ENCODE measurements around the gene RIPK3.

Gene RIPK3

GRCh38 chr14:24368212-24368561, 28.4 kb upstream of the RIPK3 start:
- Histone ChIP-seq H3K4me1 (ENCODE audit: control insufficient read depth, insufficient read depth, low read length) (peaks cover 5% of the 10 kb centered on the region), H3K9ac (ENCODE audit: low read depth, low read length) (peak overlapping the region; percentile 47), H3K36me3 (ENCODE audit: control insufficient read depth, insufficient read depth, low read length) (peaks cover 6% of the 10 kb centered on the region), H3K27me3 (ENCODE audit: control insufficient read depth, insufficient read depth, low read length) (no peaks in the 10 kb centered on the region), H3K4me3 (ENCODE audit: low read depth, low read length) (peak overlapping the region; percentile 74), H3K9me3 (ENCODE audit: control insufficient read depth, insufficient read depth, low read length) (no peaks in the 10 kb centered on the region)

GRCh38 chr14:24367514-24368211, 27.9 kb upstream of the RIPK3 start, which contains the start of gene NFATC4:
NFATC4 (plus strand) TSS chr14:24368184; CDS start chr14:24368341, 157 bp downstream.
- Histone ChIP-seq H3K4me3 (ENCODE audit: low read depth, low read length) (peak within 1 kb of the TSS; percentile 79), H3K36me3 (ENCODE audit: control insufficient read depth, insufficient read depth, low read length) (peaks cover 3% of the 10 kb centered on the region), H3K9ac (ENCODE audit: low read depth, low read length) (peak within 1 kb of the TSS; percentile 79), H3K9me3 (ENCODE audit: control insufficient read depth, insufficient read depth, low read length) (no peaks in the 10 kb centered on the region), H3K4me1 (ENCODE audit: control insufficient read depth, insufficient read depth, low read length) (peaks cover 5% of the 10 kb centered on the region), H3K27me3 (ENCODE audit: control insufficient read depth, insufficient read depth, low read length) (peaks cover 1% of the 10 kb centered on the region)

GRCh38 chr14:24366721-24367513, 27.1 kb upstream of the RIPK3 start:
- peaks cover 8% of the 10 kb centered on the region for H3K27me3 ChIP-seq (ENCODE audit: control insufficient read depth, insufficient read depth, low read length)
- peaks cover 5% of the 10 kb centered on the region for H3K4me1 ChIP-seq (ENCODE audit: control insufficient read depth, insufficient read depth, low read length)
- peak overlapping the region; percentile 79 for H3K4me3 ChIP-seq (ENCODE audit: low read depth, low read length)
- no peaks in the 10 kb centered on the region for H3K9me3 ChIP-seq (ENCODE audit: control insufficient read depth, insufficient read depth, low read length)
- peak overlapping the region; percentile 79 for H3K9ac ChIP-seq (ENCODE audit: low read depth, low read length)
- H3K36me3 ChIP-seq (ENCODE audit: control insufficient read depth, insufficient read depth, low read length): no peaks in the 10 kb centered on the region

GRCh38 chr14:24366413-24366720, 26.6 kb upstream of the RIPK3 start:
- H3K27me3 ChIP-seq (ENCODE audit: control insufficient read depth, insufficient read depth, low read length): peaks cover 13% of the 10 kb centered on the region
- H3K4me3 ChIP-seq (ENCODE audit: low read depth, low read length): peak overlapping the region; percentile 79
- peaks cover 5% of the 10 kb centered on the region for H3K4me1 ChIP-seq (ENCODE audit: control insufficient read depth, insufficient read depth, low read length)
- no peaks in the 10 kb centered on the region for H3K9me3 ChIP-seq (ENCODE audit: control insufficient read depth, insufficient read depth, low read length)
- H3K36me3 ChIP-seq (ENCODE audit: control insufficient read depth, insufficient read depth, low read length): no peaks in the 10 kb centered on the region
- H3K9ac ChIP-seq (ENCODE audit: low read depth, low read length): no peak overlapping the region

- H3K4me3 ChIP-seq (ENCODE audit: low read depth, low read length): peak overlapping the region; percentile 79
- no peak overlapping the region for H3K9ac ChIP-seq (ENCODE audit: low read depth, low read length)
- H3K9me3 ChIP-seq (ENCODE audit: control insufficient read depth, insufficient read depth, low read length): no peaks in the 10 kb centered on the region
- H3K4me1 ChIP-seq (ENCODE audit: control insufficient read depth, insufficient read depth, low read length): peaks cover 5% of the 10 kb centered on the region
- H3K36me3 ChIP-seq (ENCODE audit: control insufficient read depth, insufficient read depth, low read length): no peaks in the 10 kb centered on the region
- H3K27me3 ChIP-seq (ENCODE audit: control insufficient read depth, insufficient read depth, low read length): peaks cover 16% of the 10 kb centered on the region
Measured at GRCh38 chr14:24365600-24366412, 26.0 kb upstream of the RIPK3 start.

- Histone ChIP-seq H3K36me3 (ENCODE audit: control insufficient read depth, insufficient read depth, low read length) (no peaks in the 10 kb centered on the region), H3K4me3 (ENCODE audit: low read depth, low read length) (no peak overlapping the region), H3K9me3 (ENCODE audit: control insufficient read depth, insufficient read depth, low read length) (no peaks in the 10 kb centered on the region), H3K27me3 (ENCODE audit: control insufficient read depth, insufficient read depth, low read length) (peaks cover 16% of the 10 kb centered on the region), H3K9ac (ENCODE audit: low read depth, low read length) (no peak overlapping the region), H3K4me1 (ENCODE audit: control insufficient read depth, insufficient read depth, low read length) (peaks cover 5% of the 10 kb centered on the region)
Measured at GRCh38 chr14:24364841-24365240, 25.1 kb upstream of the RIPK3 start.

- Histone ChIP-seq H3K27me3 (ENCODE audit: control insufficient read depth, insufficient read depth, low read length) (peaks cover 16% of the 10 kb centered on the region), H3K9ac (ENCODE audit: low read depth, low read length) (no peak overlapping the region)
Measured at GRCh38 chr14:24363401-24363800, 23.6 kb upstream of the RIPK3 start.

GRCh38 chr14:24362241-24362960, 22.6 kb upstream of the RIPK3 start:
- Histone ChIP-seq H3K4me3 (ENCODE audit: low read depth, low read length) (no peak overlapping the region), H3K27me3 (ENCODE audit: control insufficient read depth, insufficient read depth, low read length) (peaks cover 17% of the 10 kb centered on the region)

More at GRCh38 chr14:24363401-24363800, 23.6 kb upstream of the RIPK3 start:
- no peak overlapping the region for H3K4me3 ChIP-seq (ENCODE audit: low read depth, low read length)
- H3K36me3 ChIP-seq (ENCODE audit: control insufficient read depth, insufficient read depth, low read length): no peaks in the 10 kb centered on the region
- no peaks in the 10 kb centered on the region for H3K9me3 ChIP-seq (ENCODE audit: control insufficient read depth, insufficient read depth, low read length)
- H3K4me1 ChIP-seq (ENCODE audit: control insufficient read depth, insufficient read depth, low read length): peaks cover 2% of the 10 kb centered on the region

GRCh38 chr14:24361326-24361725, 21.5 kb upstream of the RIPK3 start:
- no peak overlapping the region for H3K4me3 ChIP-seq (ENCODE audit: low read depth, low read length)
- H3K27me3 ChIP-seq (ENCODE audit: control insufficient read depth, insufficient read depth, low read length): peaks cover 18% of the 10 kb centered on the region
- H3K36me3 ChIP-seq (ENCODE audit: control insufficient read depth, insufficient read depth, low read length): no peaks in the 10 kb centered on the region
- H3K4me1 ChIP-seq (ENCODE audit: control insufficient read depth, insufficient read depth, low read length): peaks cover 2% of the 10 kb centered on the region
- H3K9ac ChIP-seq (ENCODE audit: low read depth, low read length): no peak overlapping the region
- H3K9me3 ChIP-seq (ENCODE audit: control insufficient read depth, insufficient read depth, low read length): no peaks in the 10 kb centered on the region

More at GRCh38 chr14:24362241-24362960, 22.6 kb upstream of the RIPK3 start:
- Histone ChIP-seq H3K9ac (ENCODE audit: low read depth, low read length) (no peak overlapping the region), H3K36me3 (ENCODE audit: control insufficient read depth, insufficient read depth, low read length) (no peaks in the 10 kb centered on the region), H3K4me1 (ENCODE audit: control insufficient read depth, insufficient read depth, low read length) (peaks cover 2% of the 10 kb centered on the region), H3K9me3 (ENCODE audit: control insufficient read depth, insufficient read depth, low read length) (no peaks in the 10 kb centered on the region)

GRCh38 chr14:24360281-24360680, 20.5 kb upstream of the RIPK3 start:
- Histone ChIP-seq H3K4me1 (ENCODE audit: control insufficient read depth, insufficient read depth, low read length) (peaks cover 1% of the 10 kb centered on the region), H3K4me3 (ENCODE audit: low read depth, low read length) (no peak overlapping the region), H3K9ac (ENCODE audit: low read depth, low read length) (no peak overlapping the region), H3K36me3 (ENCODE audit: control insufficient read depth, insufficient read depth, low read length) (no peaks in the 10 kb centered on the region), H3K9me3 (ENCODE audit: control insufficient read depth, insufficient read depth, low read length) (no peaks in the 10 kb centered on the region), H3K27me3 (ENCODE audit: control insufficient read depth, insufficient read depth, low read length) (peaks cover 21% of the 10 kb centered on the region)

- H3K9me3 ChIP-seq (ENCODE audit: control insufficient read depth, insufficient read depth, low read length): no peaks in the 10 kb centered on the region
- H3K27me3 ChIP-seq (ENCODE audit: control insufficient read depth, insufficient read depth, low read length): peaks cover 34% of the 10 kb centered on the region
- no peaks in the 10 kb centered on the region for H3K36me3 ChIP-seq (ENCODE audit: control insufficient read depth, insufficient read depth, low read length)
- no peak overlapping the region for H3K4me3 ChIP-seq (ENCODE audit: low read depth, low read length)
- H3K9ac ChIP-seq (ENCODE audit: low read depth, low read length): no peak overlapping the region
- H3K4me1 ChIP-seq (ENCODE audit: control insufficient read depth, insufficient read depth, low read length): no peaks in the 10 kb centered on the region
Measured at GRCh38 chr14:24356208-24356607, 16.4 kb upstream of the RIPK3 start.

Data from iPS-15b (cell line).